GM12878 (cell line): Measurements from ENCODE around the gene SYCE3. TPM values are rescaled to one million over a fixed set of nuclear protein-coding genes. Genes with fewer than 3 reads are reported as not detected.
A peak's percentile ranks its signal among the peaks of the same experiment; 100 is the strongest.

Experiments used
- ATAC-seq: fragments of 200-7000 bp; cut with Tn5 transposase; 3 replicates; pipeline ENCODE4 v1.9.1; 2020; ENCODE audit warnings: mild to moderate bottlenecking, moderate library complexity
- BruUV-seq: library from RNA; stranded (reverse); fragments of 400-500 nt; replicated peaks from 2 replicates; lab custom pipeline; 2021; lab: Mats Ljungman, UMichigan
- CTCF ChIA-PET: fragments of 300-600 bp; sonication (Branson Sonifier 250); formaldehyde crosslinking; extraction: SDS; loops from one replicate; lab custom pipeline; 2021; ENCODE audit warnings: inconsistent platforms; lab: Yijun Ruan, JAX
- POLR2A ChIA-PET: fragments of 350-600 bp; formaldehyde crosslinking; extraction: SDS; loops from one replicate; lab custom pipeline; 2021; ENCODE audit warnings: inconsistent platforms; lab: Charles Lee
- RAD21 ChIA-PET: fragments of 300-600 bp; sonication (Branson Sonifier 250); formaldehyde crosslinking; loops from one replicate; lab custom pipeline; 2023; ENCODE audit warnings: antibody characterized with exemption; ENCODE audit not compliant: unreplicated experiment; lab: Charles Lee
- SMC1A ChIA-PET: fragments of 300-600 bp; sonication (Branson Sonifier 250); formaldehyde crosslinking; loops from one replicate; lab custom pipeline; 2023; ENCODE audit not compliant: unreplicated experiment, uncharacterized antibody; lab: Charles Lee
- DNase-seq: peaks from one replicate; pipeline ENCODE4 v3.0.0-alpha.2; 2011; ENCODE audit warnings: low read depth, low spot score
- FAIRE-seq: peaks from 3 replicates; lab custom pipeline; 2011; peaks lifted over from hg19 to GRCh38; lab: Jason Lieb, UNC
- H2AFZ ChIP-seq: 2 replicates; pipeline ENCODE4 v1.6.0; 2011; ENCODE audit warnings: low read depth, low read length, control low read depth; ENCODE audit not compliant: control insufficient read depth
- H3K27ac ChIP-seq: 2 replicates; pipeline ENCODE4 v1.5.1; 2011; ENCODE audit warnings: control low read depth; ENCODE audit not compliant: control insufficient read depth, insufficient read depth
- H3K27me3 ChIP-seq, 2 experiments: replicated peaks in 1 of 2; 2 replicates each; pipeline versions ENCODE4 v1.6.0 to v1.6.1; 2011; ENCODE audit warnings: low read length in 1 of 2; ENCODE audit not compliant: control insufficient read depth in 2 of 2, insufficient read depth in 2 of 2
- H3K36me3 ChIP-seq, 2 experiments: 2 replicates each; pipeline ENCODE4 v1.5.1; 2011; ENCODE audit warnings: low read length in 1 of 2; ENCODE audit not compliant: control insufficient read depth in 2 of 2, insufficient read depth in 2 of 2
- H3K4me1 ChIP-seq: 2 replicates; pipeline ENCODE4 v1.6.1; 2011; ENCODE audit warnings: mild to moderate bottlenecking, low read length, moderate library complexity, mixed read lengths; ENCODE audit not compliant: control insufficient read depth, insufficient read depth
- H3K4me2 ChIP-seq: 2 replicates; pipeline ENCODE4 v1.6.0; 2011; ENCODE audit warnings: control low read depth; ENCODE audit not compliant: control insufficient read depth, insufficient read depth
- H3K4me3 ChIP-seq: fragments of 200-600 bp; sonication (generic); 2 replicates; pipeline ENCODE4 v1.5.1; 2016
- H3K79me2 ChIP-seq: 2 replicates; pipeline ENCODE4 v1.6.0; 2011; ENCODE audit warnings: low read length; ENCODE audit not compliant: control insufficient read depth, insufficient read depth
- H3K9ac ChIP-seq: 2 replicates; pipeline ENCODE4 v1.8.0; 2011; ENCODE audit warnings: low read length, control low read depth, mixed read lengths; ENCODE audit not compliant: control insufficient read depth, insufficient read depth
- H3K9me3 ChIP-seq: replicated peaks from 3 replicates; pipeline ENCODE4 v1.5.1; 2011; ENCODE audit warnings: mild to moderate bottlenecking, low read length; ENCODE audit not compliant: control insufficient read depth, insufficient read depth
- H4K20me1 ChIP-seq: 2 replicates; pipeline ENCODE4 v1.6.0; 2011; ENCODE audit not compliant: control insufficient read depth, insufficient read depth
- EP300 ChIP-seq, 2 experiments: fragments of 150-350 bp in 1 of 2; IDR thresholded peaks; 2 replicates each; pipeline ENCODE4 v1.6.1; 2011 to 2012; ENCODE audit warnings: low read depth in 2 of 2, low read length in 2 of 2, borderline replicate concordance in 1 of 2, improper control_type of control experiment in 1 of 2, inconsistent platforms in 1 of 2; ENCODE audit not compliant: control insufficient read depth in 1 of 2
- HCFC1 ChIP-seq: fragments of 150-350 bp; IDR thresholded peaks from 2 replicates; pipeline ENCODE4 v1.6.1; 2014; ENCODE audit warnings: low read length
- MTA2 ChIP-seq: fragments of 450-650 bp; IDR thresholded peaks from 2 replicates; pipeline ENCODE4 v1.6.1; 2016; ENCODE audit warnings: low read depth, mild to moderate bottlenecking, moderate library complexity
- NRF1 ChIP-seq: conservative IDR thresholded peaks from 2 replicates; pipeline ENCODE4 v1.6.1; 2011; ENCODE audit warnings: mild to moderate bottlenecking, low read depth, low read length, improper control_type of control experiment
- POLR2A ChIP-seq: IDR thresholded peaks from 2 replicates; pipeline ENCODE4 v1.6.1; 2011; ENCODE audit warnings: low read depth, mild to moderate bottlenecking, low read length
- POLR2AphosphoS5 ChIP-seq: IDR thresholded peaks from 2 replicates; pipeline ENCODE4 v1.6.1; 2011; ENCODE audit warnings: mild to moderate bottlenecking, low read length, inconsistent platforms
- RFX5 ChIP-seq: IDR thresholded peaks from 2 replicates; pipeline ENCODE4 v1.6.1; 2011; ENCODE audit warnings: low read depth, low read length, improper control_type of control experiment
- RUNX3 ChIP-seq: IDR thresholded peaks from 2 replicates; pipeline ENCODE4 v1.6.1; 2012; ENCODE audit warnings: low read length, inconsistent platforms
- SREBF2 ChIP-seq: IDR thresholded peaks from 2 replicates; pipeline ENCODE4 v1.6.1; 2012; ENCODE audit warnings: mild to moderate bottlenecking, low read length
- ZSCAN29 ChIP-seq: fragments of 450-650 bp; IDR thresholded peaks from 2 replicates; pipeline ENCODE4 v1.6.1; 2017; ENCODE audit warnings: mild to moderate bottlenecking, moderate library complexity
- WGBS: methylation state at CpG from one replicate; pipeline ENCODE4 v1.1.6; 2016; ENCODE audit warnings: low lambda C conversion rate; ENCODE audit not compliant: insufficient replicate concordance, insufficient coverage; ENCODE audit errors: missing lambda C conversion rate; 5-methylcytosine and 5-hydroxymethylcytosine counted together
- in situ Hi-C: fragments of 300-500 bp; cut with MboI; formaldehyde crosslinking; loops from 9 replicates; pipeline ENCODE4 v1.14.3; 2018; ENCODE audit warnings: mixed read lengths
- intact Hi-C: fragments of 100-400 bp; cut with micrococcal nuclease; formaldehyde crosslinking; loops from one replicate; pipeline ENCODE4 v1.14.2; 2022; ENCODE audit not compliant: unreplicated experiment
- polyA plus RNA-seq, 11 experiments: library from polyadenylated mRNA; depleted of rRNA in 4 of 11; unstranded in 6 of 11; stranded (reverse) in 5 of 11; fragments of >200 nt; fragmentation: Nextera tagmentation in 4 of 11; fragmentation: Illumina TruSeq in 1 of 11; extraction: Ambion mirVana in 4 of 11; extraction: Trizol in 1 of 11; gene quantifications; 1 replicate in 1 of 11; 2 replicates in 10 of 11; pipeline versions ENCODE4 v1.2.1 to v1.2.3, GENCODE V29; 2011 to 2016; ENCODE audit warnings: inconsistent platforms in 2 of 11, missing spikeins in 2 of 11, low read depth in 1 of 11
- total RNA-seq, 4 experiments: library from RNA; depleted of rRNA in 3 of 4; stranded (reverse); fragments of >200 nt in 3 of 4; fragmentation: Illumina TruSeq in 1 of 4; extraction: Trizol in 1 of 4; gene quantifications; 2 replicates each; pipeline versions ENCODE4 v1.2.1 to v1.2.3, GENCODE V29; 2013 to 2021
- TF ChIP-seq, protein P1 (sequence below): fragments of 450-650 bp; IDR thresholded peaks from 2 replicates; pipeline ENCODE4 v1.6.1; 2017; ENCODE audit warnings: antibody characterized with exemption, mild to moderate bottlenecking, moderate library complexity

SYCE3 gene
- total and polyA plus RNA-seq, 10 of the 15 experiments (the other 5 are each of a cell fraction or from before 2014, with no cell fraction given) = 0.38 to 0.91 (median 0.76) TPM; not detected in 4

DNA sequence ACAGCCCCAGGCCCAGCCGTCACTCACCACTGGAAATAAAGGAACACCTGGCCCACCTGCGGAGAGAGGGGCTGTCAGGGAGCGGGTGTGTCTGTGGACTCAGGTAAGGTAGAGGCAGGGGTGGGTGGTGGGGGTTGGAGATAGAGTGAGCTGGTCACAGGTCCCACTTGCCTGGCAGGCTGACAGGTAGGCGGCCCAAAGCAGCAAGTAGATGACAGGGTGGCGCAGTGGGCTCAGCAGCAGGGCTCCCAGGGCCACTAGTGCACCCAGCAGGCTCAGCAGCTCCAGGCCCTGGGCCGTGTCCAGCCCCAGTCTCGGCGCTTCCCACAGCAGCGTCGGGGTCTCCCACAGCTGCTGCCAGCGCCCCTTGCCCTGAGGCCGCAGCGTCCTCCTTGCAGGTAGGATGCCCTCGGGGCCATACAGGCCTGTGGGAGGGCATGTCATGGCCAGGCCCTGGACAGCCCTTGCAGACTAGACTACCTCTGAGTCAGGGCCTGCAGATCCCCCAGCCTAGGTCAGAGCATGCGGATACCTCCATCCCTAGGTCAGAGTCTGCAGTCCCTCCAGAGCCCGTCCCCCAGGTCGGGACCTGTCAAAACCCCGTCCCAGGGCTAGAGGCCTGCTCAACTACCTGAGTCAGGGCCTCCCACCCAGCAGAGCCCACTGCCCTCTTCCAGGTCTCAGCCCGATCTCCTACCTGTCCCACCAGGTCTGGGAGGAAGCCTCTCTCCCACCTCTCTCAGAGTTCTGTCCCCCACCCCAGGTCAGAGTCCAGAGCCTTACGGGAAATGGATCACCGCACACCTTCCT lies 55.9 kb downstream of the SYCE3 start (continued):
- TF ChIP-seq, protein P1, sequence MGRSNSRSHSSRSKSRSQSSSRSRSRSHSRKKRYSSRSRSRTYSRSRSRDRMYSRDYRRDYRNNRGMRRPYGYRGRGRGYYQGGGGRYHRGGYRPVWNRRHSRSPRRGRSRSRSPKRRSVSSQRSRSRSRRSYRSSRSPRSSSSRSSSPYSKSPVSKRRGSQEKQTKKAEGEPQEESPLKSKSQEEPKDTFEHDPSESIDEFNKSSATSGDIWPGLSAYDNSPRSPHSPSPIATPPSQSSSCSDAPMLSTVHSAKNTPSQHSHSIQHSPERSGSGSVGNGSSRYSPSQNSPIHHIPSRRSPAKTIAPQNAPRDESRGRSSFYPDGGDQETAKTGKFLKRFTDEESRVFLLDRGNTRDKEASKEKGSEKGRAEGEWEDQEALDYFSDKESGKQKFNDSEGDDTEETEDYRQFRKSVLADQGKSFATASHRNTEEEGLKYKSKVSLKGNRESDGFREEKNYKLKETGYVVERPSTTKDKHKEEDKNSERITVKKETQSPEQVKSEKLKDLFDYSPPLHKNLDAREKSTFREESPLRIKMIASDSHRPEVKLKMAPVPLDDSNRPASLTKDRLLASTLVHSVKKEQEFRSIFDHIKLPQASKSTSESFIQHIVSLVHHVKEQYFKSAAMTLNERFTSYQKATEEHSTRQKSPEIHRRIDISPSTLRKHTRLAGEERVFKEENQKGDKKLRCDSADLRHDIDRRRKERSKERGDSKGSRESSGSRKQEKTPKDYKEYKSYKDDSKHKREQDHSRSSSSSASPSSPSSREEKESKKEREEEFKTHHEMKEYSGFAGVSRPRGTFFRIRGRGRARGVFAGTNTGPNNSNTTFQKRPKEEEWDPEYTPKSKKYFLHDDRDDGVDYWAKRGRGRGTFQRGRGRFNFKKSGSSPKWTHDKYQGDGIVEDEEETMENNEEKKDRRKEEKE = no peak
- no peak for TF ChIP-seq RFX5
- no peak for TF ChIP-seq MTA2
- TF ChIP-seq ZSCAN29 = no peak
- TF ChIP-seq, all 136 proteins: peak for 0

DNA sequence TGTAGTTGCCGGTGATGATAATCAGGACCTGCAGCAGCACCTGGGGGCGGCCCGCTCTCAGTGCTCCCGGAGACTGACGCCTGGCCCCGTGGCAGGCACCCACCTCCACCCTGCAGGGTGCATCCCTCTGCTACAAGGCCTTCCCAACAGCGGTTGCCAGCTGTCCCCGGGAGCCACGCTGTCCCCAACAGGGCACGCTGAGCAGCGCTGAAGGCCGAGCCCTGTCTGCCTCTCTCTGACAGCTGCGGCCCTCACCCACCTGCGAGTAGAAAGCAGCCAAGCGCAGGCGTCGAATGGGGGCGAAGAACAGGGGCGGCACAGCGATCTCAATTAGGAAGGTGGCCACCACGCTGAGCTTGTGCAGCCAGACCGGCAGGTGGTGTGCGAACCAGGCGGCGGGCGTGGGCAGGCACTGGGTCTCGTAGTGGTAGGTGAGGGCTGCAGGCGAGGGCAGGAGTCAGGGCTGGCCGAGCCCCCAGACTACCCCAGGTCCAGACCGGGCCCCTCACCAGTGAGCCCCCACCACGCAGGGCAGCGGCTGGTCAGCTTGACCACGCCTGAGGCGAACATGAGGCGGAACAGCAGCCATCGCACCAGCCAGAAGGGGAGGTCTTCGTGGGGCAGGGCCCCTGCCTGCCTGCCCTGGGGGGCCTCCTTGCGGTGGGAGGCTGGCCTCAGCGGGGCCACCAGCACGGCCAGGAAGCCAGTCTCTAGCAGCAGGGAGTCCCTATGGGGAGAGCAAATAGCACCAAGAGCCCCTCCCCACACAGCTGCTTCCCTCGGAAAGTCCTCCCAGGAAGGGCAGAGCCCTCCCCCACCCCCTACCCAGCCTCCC lies 56.7 kb downstream of the SYCE3 start:
- no peak for ATAC-seq
- WGBS = 94% methylated on average over 35 of the region's 41 CpGs
- Histone ChIP-seq H3K36me3 (peaks cover 4 to 8% of the 10 kb centered on the region in 2 experiments; a peak in 3 of 4 replicates), H3K79me2 (peaks cover 34% of the 10 kb centered on the region), H4K20me1 (no peaks in the 10 kb centered on the region), H3K9ac (peak overlapping the region; percentile 97), H3K27me3 (no peaks in the 10 kb centered on the region), H2AFZ (no peak overlapping the region), H3K4me3 (peak overlapping the region; percentile 100), H3K27ac (no peak overlapping the region; the same call in 1 of the 2 replicates), H3K9me3 (no peaks in the 10 kb centered on the region), H3K4me2 (peak overlapping the region; percentile 92), H3K4me1 (peaks cover 9% of the 10 kb centered on the region)
- DNase-seq = no peak
- ChIA-PET POLR2A (interaction anchor here (7.2 kb wide), 1 partner anchor 19 kb away, joined by 84 read pairs; the partner anchor contains the start of gene SCO2), RAD21 (no interaction called here), CTCF (no interaction called here), SMC1A (no interaction called here)
- intact Hi-C loops = no loop called here
- FAIRE-seq = no peak
- in situ Hi-C loops = no loop called here
- no peak for TF ChIP-seq RUNX3
- TF ChIP-seq HCFC1 = no peak
- no peak for TF ChIP-seq NRF1
- TF ChIP-seq POLR2AphosphoS5 = no peak
- no peak for TF ChIP-seq EP300 (IDR thresholded peaks at IDR 0.05; ENCODE audit: borderline replicate concordance in 1 of 2, control insufficient read depth in 1 of 2, low read depth in 2 of 2, low read length in 2 of 2)
- TF ChIP-seq SREBF2 = no peak
- 0 out of 2 replicates have a peak, but pooled peaks have one; percentile 4 for TF ChIP-seq POLR2A
- BruUV-seq = no TSS peak
